IMR-90 (cell line): ENCODE results near the gene HAS3. TPM values are rescaled to one million over a fixed set of nuclear protein-coding genes. Genes with fewer than 3 reads are reported as not detected.

Experiments
- ATAC-seq: fragments of 200-7000 bp; cut with Tn5 transposase; 2 replicates; pipeline ENCODE4 v1.9.1; 2020; ENCODE audit warnings: low read depth, mild to moderate bottlenecking, moderate library complexity
- BruUV-seq: library from RNA; stranded (reverse); fragments of 400-500 nt; replicated peaks from 2 replicates; lab custom pipeline; 2021; lab: Mats Ljungman, UMichigan
- CTCF ChIA-PET: fragments of 300-600 bp; formaldehyde crosslinking; extraction: SDS; loops from one replicate; lab custom pipeline; 2021; ENCODE audit warnings: antibody characterized with exemption; lab: Yijun Ruan, JAX
- POLR2A ChIA-PET: fragments of 300-600 bp; sonication (Branson Sonifier 250); formaldehyde crosslinking; loops from one replicate; lab custom pipeline; 2022; ENCODE audit warnings: antibody characterized with exemption; ENCODE audit not compliant: unreplicated experiment; lab: Charles Lee
- DNase-seq: peaks from one replicate; pipeline ENCODE4 v3.0.0; 2013
- H2AFZ ChIP-seq: replicated peaks from 2 replicates; pipeline ENCODE3; 2013; ENCODE audit warnings: low read length, mild to moderate bottlenecking; ENCODE audit not compliant: poor library complexity
- H2AK5ac ChIP-seq: 2 replicates; pipeline ENCODE4 v1.6.1; 2013; ENCODE audit warnings: low read depth, low read length, inconsistent platforms
- H2AK9ac ChIP-seq: replicated peaks from 2 replicates; pipeline ENCODE3; 2013; ENCODE audit warnings: mild to moderate bottlenecking, low read depth, low read length, moderate library complexity; ENCODE audit not compliant: poor library complexity
- H2BK120ac ChIP-seq: 2 replicates; pipeline ENCODE4 v1.6.1; 2013; ENCODE audit warnings: low read depth, low read length, inconsistent platforms
- H2BK15ac ChIP-seq: 3 replicates; pipeline ENCODE4 v1.6.1; 2013; ENCODE audit warnings: low read depth, low read length, inconsistent platforms
- H2BK20ac ChIP-seq: 2 replicates; pipeline ENCODE4 v1.6.1; 2013; ENCODE audit warnings: low read depth, mild to moderate bottlenecking, inconsistent platforms, low read length, moderate library complexity
- H2BK5ac ChIP-seq: 2 replicates; pipeline ENCODE4 v1.6.1; 2013; ENCODE audit warnings: mild to moderate bottlenecking, low read depth, low read length, inconsistent platforms; ENCODE audit not compliant: poor library complexity, severe bottlenecking
- H3K14ac ChIP-seq: replicated peaks from 2 replicates; pipeline ENCODE4 v1.6.1; 2013; ENCODE audit warnings: low read depth, low read length, inconsistent platforms
- H3K18ac ChIP-seq: 2 replicates; pipeline ENCODE4 v1.6.1; 2013; ENCODE audit warnings: low read depth, low read length, control low read depth
- H3K23ac ChIP-seq: 2 replicates; pipeline ENCODE4 v1.6.1; 2013; ENCODE audit warnings: low read depth, low read length, inconsistent platforms
- H3K27ac ChIP-seq: 2 replicates; pipeline ENCODE4 v1.5.1; 2013; ENCODE audit warnings: mild to moderate bottlenecking, control low read depth, low read length; ENCODE audit not compliant: insufficient read depth
- H3K27me3 ChIP-seq: 2 replicates; pipeline ENCODE4 v1.6.1; 2013; ENCODE audit warnings: low read length; ENCODE audit not compliant: control insufficient read depth, insufficient read depth
- H3K36me3 ChIP-seq: 2 replicates; pipeline ENCODE4 v1.6.1; 2013; ENCODE audit warnings: low read length, mixed read lengths; ENCODE audit not compliant: control insufficient read depth, insufficient read depth
- H3K4ac ChIP-seq: 2 replicates; pipeline ENCODE4 v1.6.1; 2013; ENCODE audit warnings: low read depth, low read length, inconsistent platforms
- H3K4me1 ChIP-seq: 2 replicates; pipeline ENCODE4 v1.6.1; 2013; ENCODE audit warnings: low read length, mixed read lengths; ENCODE audit not compliant: control insufficient read depth, insufficient read depth
- H3K4me2 ChIP-seq: 2 replicates; pipeline ENCODE4 v1.6.1; 2013; ENCODE audit warnings: low read depth, mild to moderate bottlenecking, control low read depth, low read length, moderate library complexity
- H3K4me3 ChIP-seq: 2 replicates; pipeline ENCODE4 v1.5.1; 2013; ENCODE audit warnings: low read depth, mild to moderate bottlenecking, control low read depth, low read length, moderate library complexity; ENCODE audit not compliant: insufficient read depth
- H3K56ac ChIP-seq: 2 replicates; pipeline ENCODE4 v1.6.1; 2013; ENCODE audit warnings: low read length, inconsistent platforms; ENCODE audit not compliant: insufficient read depth; ENCODE audit errors: extremely low read depth
- H3K79me1 ChIP-seq, 2 experiments: 2 replicates each; pipeline ENCODE4 v1.6.1; 2013; ENCODE audit warnings: low read length in 2 of 2, inconsistent platforms in 1 of 2, low read depth in 1 of 2
- H3K9ac ChIP-seq: 2 replicates; pipeline ENCODE4 v1.6.1; 2013; ENCODE audit warnings: low read depth, low read length, control low read depth
- H3K9me1 ChIP-seq: 2 replicates; pipeline ENCODE4 v1.6.1; 2013; ENCODE audit warnings: low read length, inconsistent platforms; ENCODE audit not compliant: insufficient read depth
- H3K9me3 ChIP-seq: 2 replicates; pipeline ENCODE4 v1.6.1; 2013; ENCODE audit warnings: low read length; ENCODE audit not compliant: control insufficient read depth, insufficient read depth
- H4K20me1 ChIP-seq: 2 replicates; pipeline ENCODE4 v1.6.1; 2013; ENCODE audit warnings: low read length, inconsistent platforms; ENCODE audit not compliant: insufficient read depth
- H4K5ac ChIP-seq: 2 replicates; pipeline ENCODE4 v1.6.1; 2013; ENCODE audit warnings: mild to moderate bottlenecking, low read depth, low read length, control low read depth
- H4K8ac ChIP-seq, 2 experiments: 2 replicates each; pipeline ENCODE4 v1.6.1; 2013; ENCODE audit warnings: low read depth in 2 of 2, low read length in 2 of 2, control low read depth in 1 of 2, inconsistent platforms in 1 of 2
- H4K91ac ChIP-seq: 2 replicates; pipeline ENCODE4 v1.6.1; 2013; ENCODE audit warnings: low read depth, low read length, inconsistent platforms; ENCODE audit not compliant: insufficient read depth
- BHLHE40 ChIP-seq: fragments of 150-350 bp; IDR thresholded peaks from 2 replicates; pipeline ENCODE4 v1.6.1; 2016; ENCODE audit warnings: mild to moderate bottlenecking, low read depth, low read length
- CEBPB ChIP-seq: IDR thresholded peaks from 2 replicates; pipeline ENCODE4 v1.6.1; 2012; ENCODE audit warnings: low read depth, low read length, improper control_type of control experiment
- CHD1 ChIP-seq: IDR thresholded peaks from 2 replicates; pipeline ENCODE4 v1.6.1; 2012; ENCODE audit warnings: low read depth, low read length, improper control_type of control experiment
- FOS ChIP-seq: fragments of 150-350 bp; IDR thresholded peaks from 2 replicates; pipeline ENCODE4 v1.6.1; 2016; ENCODE audit warnings: low read depth, low read length
- MAFK ChIP-seq: IDR thresholded peaks from 2 replicates; pipeline ENCODE4 v1.6.1; 2012; ENCODE audit warnings: low read depth, low read length, improper control_type of control experiment
- MAZ ChIP-seq: IDR thresholded peaks from 2 replicates; pipeline ENCODE4 v1.6.1; 2012; ENCODE audit warnings: low read depth, mild to moderate bottlenecking, low read length, improper control_type of control experiment, moderate library complexity, borderline replicate concordance
- MXI1 ChIP-seq: IDR thresholded peaks from 2 replicates; pipeline ENCODE4 v1.6.1; 2012; ENCODE audit warnings: low read depth, mild to moderate bottlenecking, low read length, moderate library complexity, borderline replicate concordance
- NFE2L2 ChIP-seq: fragments of 150-350 bp; IDR thresholded peaks from 2 replicates; pipeline ENCODE4 v1.6.1; 2016; ENCODE audit warnings: low read depth, mild to moderate bottlenecking, low read length
- POLR2A ChIP-seq: IDR thresholded peaks from 2 replicates; pipeline ENCODE4 v1.6.1; 2012; ENCODE audit warnings: mild to moderate bottlenecking, low read depth, low read length
- RAD21 ChIP-seq: IDR thresholded peaks from 2 replicates; pipeline ENCODE4 v1.6.1; 2012; ENCODE audit warnings: low read length, improper control_type of control experiment
- RCOR1 ChIP-seq: IDR thresholded peaks from 2 replicates; pipeline ENCODE4 v1.6.1; 2012; ENCODE audit warnings: mild to moderate bottlenecking, low read length, improper control_type of control experiment; ENCODE audit not compliant: insufficient replicate concordance
- RFX5 ChIP-seq: IDR thresholded peaks from 2 replicates; pipeline ENCODE4 v1.8.0; 2012; ENCODE audit warnings: low read depth, mild to moderate bottlenecking, low read length, moderate library complexity
- SMC3 ChIP-seq: fragments of 150-350 bp; IDR thresholded peaks from 2 replicates; pipeline ENCODE4 v1.6.1; 2016; ENCODE audit warnings: low read depth, mild to moderate bottlenecking, antibody characterized with exemption, low read length, moderate library complexity
- WGBS, 2 experiments: methylation state at CpG; one replicate each; pipeline versions ENCODE4 v1.1.5 to v1.1.7; 2013; ENCODE audit warnings: missing lambda C conversion rate in 2 of 2; ENCODE audit not compliant: insufficient read length in 1 of 2; ENCODE audit errors: extremely low coverage in 2 of 2; 5-methylcytosine and 5-hydroxymethylcytosine counted together
- dilution Hi-C: fragments of 300-500 bp; cut with HindIII; formaldehyde crosslinking; loops from one replicate; pipeline ENCODE4 v1.14.3; 2018; ENCODE audit warnings: low sequenced_read_pairs; ENCODE audit not compliant: unreplicated experiment
- in situ Hi-C: fragments of 300-500 bp; cut with MboI; formaldehyde crosslinking; loops from 3 replicates; pipeline ENCODE4 v1.14.3; 2019; ENCODE audit warnings: low sequenced_read_pairs, inconsistent platforms, mixed read lengths
- intact Hi-C: fragments of 100-400 bp; cut with micrococcal nuclease; formaldehyde crosslinking; loops from 2 replicates; pipeline ENCODE4 v1.10.0; 2022
- polyA plus RNA-seq, 3 experiments: library from polyadenylated mRNA; depleted of rRNA; stranded (reverse); fragments of >200 nt; gene quantifications; 2 replicates each; pipeline ENCODE4 v1.2.3, GENCODE V29; 2012; ENCODE audit warnings: low replicate concordance in 1 of 3
- total RNA-seq: library from RNA; depleted of rRNA; stranded (reverse); fragments of >200 nt; gene quantifications from 2 replicates; pipeline ENCODE4 v1.2.3, GENCODE V29; 2012
- TF ChIP-seq, protein P1 (sequence below): fragments of 150-350 bp; IDR thresholded peaks from 2 replicates; pipeline ENCODE4 v1.6.1; 2016; ENCODE audit warnings: low read depth, mild to moderate bottlenecking, low read length, moderate library complexity, borderline replicate concordance
- TF ChIP-seq, protein P2 (sequence below): conservative IDR thresholded peaks from 2 replicates; pipeline ENCODE4 v1.5.1; 2012; ENCODE audit warnings: mild to moderate bottlenecking, low read depth, low read length, improper control_type of control experiment
- TF ChIP-seq, protein P3 (sequence below): fragments of 150-350 bp; IDR thresholded peaks from 2 replicates; pipeline ENCODE4 v1.6.1; 2017; ENCODE audit warnings: mild to moderate bottlenecking, antibody characterized with exemption, low read length, low read depth

The HAS3 gene
- total and polyA plus RNA-seq, 2 of the 4 experiments (the other 2 are of a cell fraction): 0.36 to 0.97 TPM

DNA sequence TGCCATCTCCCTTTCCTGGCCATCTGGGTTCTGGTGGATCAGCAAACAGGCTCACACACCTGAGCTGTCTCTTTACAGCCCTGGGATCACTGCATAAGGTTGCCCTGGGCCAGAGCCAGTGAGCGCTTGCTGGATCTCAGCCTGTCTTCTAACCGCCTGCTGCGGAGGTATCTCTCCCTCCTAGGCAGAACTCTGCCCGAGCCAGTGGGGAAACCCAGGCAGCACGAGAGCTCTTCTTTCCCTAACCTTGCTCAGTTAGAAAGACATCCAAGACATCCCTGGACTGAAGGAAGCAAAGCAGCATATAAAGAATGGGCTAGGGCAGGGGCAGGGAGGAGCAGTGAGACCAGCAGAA lies 6.4 kb downstream of the HAS3 start:
- no peak overlapping the region for H3K56ac ChIP-seq
- H2BK120ac ChIP-seq: no peak overlapping the region
- H2BK15ac ChIP-seq: no peak overlapping the region
- no CpG with 5 or more reads among the region's 5 CpGs for WGBS, 2 experiments
- no peaks in the 10 kb centered on the region for H3K9me3 ChIP-seq
- H3K14ac ChIP-seq: no peak overlapping the region
- H3K27me3 ChIP-seq: no peaks in the 10 kb centered on the region
- BruUV-seq: no TSS peak
- H3K4ac ChIP-seq: no peak overlapping the region
- H4K91ac ChIP-seq: no peak overlapping the region
- peaks cover 30% of the 10 kb centered on the region for H3K36me3 ChIP-seq
- CTCF ChIA-PET: no interaction called here
- H3K18ac ChIP-seq: no peak overlapping the region
- no peaks in the 10 kb centered on the region for H3K4me1 ChIP-seq
- no peak for DNase-seq
- POLR2A ChIA-PET: interaction anchor here (0.7 kb wide), 1 partner anchor 189 kb away, joined by 4 read pairs; no protein-coding TSS in a partner anchor
- H2BK5ac ChIP-seq: no peak overlapping the region
- intact Hi-C loops (no loop called here), in situ Hi-C loops (loop anchor here (10.0 kb wide), 2 partner anchors 137 to 407 kb away; no protein-coding TSS in a partner anchor), dilution Hi-C loops (no loop called here)
- H3K4me3 ChIP-seq: no peak overlapping the region
- H4K20me1 ChIP-seq: peaks cover 32% of the 10 kb centered on the region
- H2BK20ac ChIP-seq: no peak overlapping the region
- no peak overlapping the region for H2AK5ac ChIP-seq
- no peak overlapping the region for H4K5ac ChIP-seq
- H3K9me1 ChIP-seq: peaks cover 7% of the 10 kb centered on the region; the same call in 1 of the 2 replicates
- H3K4me2 ChIP-seq: no peak overlapping the region
- no peak overlapping the region for H3K27ac ChIP-seq
- H4K8ac ChIP-seq: no peak overlapping the region
- H2AFZ ChIP-seq: no peak overlapping the region
- no peak overlapping the region for H3K23ac ChIP-seq
- peaks cover 2 to 34% of the 10 kb centered on the region in 2 experiments for H3K79me1 ChIP-seq
- ATAC-seq: no peak
- H2AK9ac ChIP-seq: no peak overlapping the region
- H3K9ac ChIP-seq: no peak overlapping the region
- TF ChIP-seq MAFK (no peak), RAD21 (no peak), BHLHE40 (no peak), RCOR1 (no peak), CHD1 (no peak), POLR2A (no peak), SMC3 (no peak), FOS (no peak), MXI1 (no peak), RFX5 (no peak), NFE2L2 (no peak), CEBPB (no peak), MAZ (no peak)
- TF ChIP-seq, protein P1, sequence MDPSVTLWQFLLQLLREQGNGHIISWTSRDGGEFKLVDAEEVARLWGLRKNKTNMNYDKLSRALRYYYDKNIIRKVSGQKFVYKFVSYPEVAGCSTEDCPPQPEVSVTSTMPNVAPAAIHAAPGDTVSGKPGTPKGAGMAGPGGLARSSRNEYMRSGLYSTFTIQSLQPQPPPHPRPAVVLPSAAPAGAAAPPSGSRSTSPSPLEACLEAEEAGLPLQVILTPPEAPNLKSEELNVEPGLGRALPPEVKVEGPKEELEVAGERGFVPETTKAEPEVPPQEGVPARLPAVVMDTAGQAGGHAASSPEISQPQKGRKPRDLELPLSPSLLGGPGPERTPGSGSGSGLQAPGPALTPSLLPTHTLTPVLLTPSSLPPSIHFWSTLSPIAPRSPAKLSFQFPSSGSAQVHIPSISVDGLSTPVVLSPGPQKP: no peak
- TF ChIP-seq, protein P2, sequence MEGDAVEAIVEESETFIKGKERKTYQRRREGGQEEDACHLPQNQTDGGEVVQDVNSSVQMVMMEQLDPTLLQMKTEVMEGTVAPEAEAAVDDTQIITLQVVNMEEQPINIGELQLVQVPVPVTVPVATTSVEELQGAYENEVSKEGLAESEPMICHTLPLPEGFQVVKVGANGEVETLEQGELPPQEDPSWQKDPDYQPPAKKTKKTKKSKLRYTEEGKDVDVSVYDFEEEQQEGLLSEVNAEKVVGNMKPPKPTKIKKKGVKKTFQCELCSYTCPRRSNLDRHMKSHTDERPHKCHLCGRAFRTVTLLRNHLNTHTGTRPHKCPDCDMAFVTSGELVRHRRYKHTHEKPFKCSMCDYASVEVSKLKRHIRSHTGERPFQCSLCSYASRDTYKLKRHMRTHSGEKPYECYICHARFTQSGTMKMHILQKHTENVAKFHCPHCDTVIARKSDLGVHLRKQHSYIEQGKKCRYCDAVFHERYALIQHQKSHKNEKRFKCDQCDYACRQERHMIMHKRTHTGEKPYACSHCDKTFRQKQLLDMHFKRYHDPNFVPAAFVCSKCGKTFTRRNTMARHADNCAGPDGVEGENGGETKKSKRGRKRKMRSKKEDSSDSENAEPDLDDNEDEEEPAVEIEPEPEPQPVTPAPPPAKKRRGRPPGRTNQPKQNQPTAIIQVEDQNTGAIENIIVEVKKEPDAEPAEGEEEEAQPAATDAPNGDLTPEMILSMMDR: no peak
- TF ChIP-seq, protein P3, sequence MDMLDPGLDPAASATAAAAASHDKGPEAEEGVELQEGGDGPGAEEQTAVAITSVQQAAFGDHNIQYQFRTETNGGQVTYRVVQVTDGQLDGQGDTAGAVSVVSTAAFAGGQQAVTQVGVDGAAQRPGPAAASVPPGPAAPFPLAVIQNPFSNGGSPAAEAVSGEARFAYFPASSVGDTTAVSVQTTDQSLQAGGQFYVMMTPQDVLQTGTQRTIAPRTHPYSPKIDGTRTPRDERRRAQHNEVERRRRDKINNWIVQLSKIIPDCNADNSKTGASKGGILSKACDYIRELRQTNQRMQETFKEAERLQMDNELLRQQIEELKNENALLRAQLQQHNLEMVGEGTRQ: no peak
